ENCODE data around the gene PRPF38A.

GRCh38 chr1:52359676-52360594 is 44.5 kb upstream of the PRPF38A start:
- TF ChIP-seq CTCF (IDR thresholded peaks at IDR 0.05) (no peak), EP300 (IDR thresholded peaks at IDR 0.05) (no peak)

All from stomach (tissue), 4 donors.